ENCODE measurements around the gene FRMD4B. TPM values are rescaled to one million over a fixed set of nuclear protein-coding genes. Genes with fewer than 3 reads are reported as not detected.

FRMD4B gene
- total RNA-seq, 4 donors from 2014 or later = 10.5 to 22.0 (median 14.8) TPM

DNA sequence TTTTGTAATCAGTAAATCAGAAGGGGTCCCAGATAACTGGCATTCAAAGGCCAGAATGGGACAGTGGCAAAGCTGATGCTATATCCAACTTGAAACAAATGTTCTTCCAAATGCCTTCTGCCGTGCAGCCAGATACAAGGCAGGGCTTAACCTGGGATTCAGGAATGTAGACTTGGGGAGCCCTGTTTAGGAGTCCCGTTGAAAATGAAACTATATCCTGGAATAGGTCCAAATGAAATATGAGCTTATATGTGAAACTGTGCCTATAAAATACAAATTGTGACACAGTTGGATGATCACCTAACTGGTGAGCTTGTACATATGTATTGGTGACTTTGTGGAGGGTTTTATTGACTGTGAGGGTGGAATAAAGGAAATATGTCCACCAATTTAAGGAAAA lies 28.7 kb downstream of the FRMD4B start:
- Histone ChIP-seq H3K4me1 (no peaks in the 10 kb centered on the region), H3K27ac (replicated peaks in 1 of 4) (no peak overlapping the region), H3K9me3 (no peaks in the 10 kb centered on the region), H3K27me3 (no peaks in the 10 kb centered on the region), H3K36me3 (no peaks in the 10 kb centered on the region), H3K4me3 (no peak overlapping the region)
- intact Hi-C loops (cut with DNase I) = no loop called here
- WGBS = 17% methylated on average over 2 of the region's 2 CpGs
- TF ChIP-seq POLR2A (IDR thresholded peaks at IDR 0.05; ENCODE audit: low read depth) (no peak), POLR2AphosphoS5 (IDR thresholded peaks at IDR 0.05) (no peak), EP300 (IDR thresholded peaks at IDR 0.05) (no peak)
- TF ChIP-seq, protein P1, sequence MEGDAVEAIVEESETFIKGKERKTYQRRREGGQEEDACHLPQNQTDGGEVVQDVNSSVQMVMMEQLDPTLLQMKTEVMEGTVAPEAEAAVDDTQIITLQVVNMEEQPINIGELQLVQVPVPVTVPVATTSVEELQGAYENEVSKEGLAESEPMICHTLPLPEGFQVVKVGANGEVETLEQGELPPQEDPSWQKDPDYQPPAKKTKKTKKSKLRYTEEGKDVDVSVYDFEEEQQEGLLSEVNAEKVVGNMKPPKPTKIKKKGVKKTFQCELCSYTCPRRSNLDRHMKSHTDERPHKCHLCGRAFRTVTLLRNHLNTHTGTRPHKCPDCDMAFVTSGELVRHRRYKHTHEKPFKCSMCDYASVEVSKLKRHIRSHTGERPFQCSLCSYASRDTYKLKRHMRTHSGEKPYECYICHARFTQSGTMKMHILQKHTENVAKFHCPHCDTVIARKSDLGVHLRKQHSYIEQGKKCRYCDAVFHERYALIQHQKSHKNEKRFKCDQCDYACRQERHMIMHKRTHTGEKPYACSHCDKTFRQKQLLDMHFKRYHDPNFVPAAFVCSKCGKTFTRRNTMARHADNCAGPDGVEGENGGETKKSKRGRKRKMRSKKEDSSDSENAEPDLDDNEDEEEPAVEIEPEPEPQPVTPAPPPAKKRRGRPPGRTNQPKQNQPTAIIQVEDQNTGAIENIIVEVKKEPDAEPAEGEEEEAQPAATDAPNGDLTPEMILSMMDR (IDR thresholded peaks at IDR 0.05) = no peak
- DNase-seq (ENCODE audit: extremely low spot score) = no peak

- Histone ChIP-seq H3K4me1 (peaks cover 0 to 6% (median 0%) of the 10 kb centered on the region in 4 donors), H3K27ac (replicated peaks in 1 of 4) (no peak overlapping the region), H3K27me3 (no peaks in the 10 kb centered on the region), H3K9me3 (no peaks in the 10 kb centered on the region), H3K36me3 (no peaks in the 10 kb centered on the region), H3K4me3 (no peak overlapping the region)
- WGBS = 80% methylated on average over 2 of the region's 2 CpGs
- DNase-seq (ENCODE audit: extremely low spot score) = no peak
- intact Hi-C loops (cut with DNase I) = no loop called here
- TF ChIP-seq EP300 (IDR thresholded peaks at IDR 0.05) (no peak), POLR2A (IDR thresholded peaks at IDR 0.05; ENCODE audit: low read depth) (no peak), POLR2AphosphoS5 (IDR thresholded peaks at IDR 0.05) (no peak)
- TF ChIP-seq, protein P1 (IDR thresholded peaks at IDR 0.05) = no peak
Measured at GRCh38 chr3:69354948-69355347, 30.9 kb downstream of the FRMD4B start.

DNA sequence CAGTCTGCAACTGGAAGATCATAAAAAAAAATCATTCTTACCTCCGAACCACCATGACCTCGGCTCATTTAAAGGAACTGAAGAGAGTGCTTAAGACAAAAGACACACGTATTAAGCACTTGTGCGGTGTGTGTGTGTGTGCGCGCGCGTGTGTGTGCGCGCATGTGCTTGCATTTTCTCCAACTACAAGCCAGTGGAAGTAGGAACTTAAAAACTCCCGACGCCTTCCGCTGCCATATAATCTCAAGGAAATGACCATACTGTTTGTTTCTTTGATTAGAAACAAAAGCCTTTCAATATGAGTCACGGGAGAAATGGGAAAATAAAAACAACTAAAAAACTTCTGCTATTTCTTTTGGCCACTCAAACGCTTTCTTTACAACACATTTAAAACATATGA lies 32.4 kb downstream of the FRMD4B start:
- Histone ChIP-seq H3K4me3 (peak overlapping the region; percentile 24 to 39 (median 36)), H3K27ac (replicated peaks in 1 of 4) (peak overlapping the region in 2 of 4 donors; percentile 40 to 56), H3K9me3 (no peaks in the 10 kb centered on the region), H3K27me3 (no peaks in the 10 kb centered on the region), H3K36me3 (no peaks in the 10 kb centered on the region), H3K4me1 (peaks cover 0 to 6% (median 0%) of the 10 kb centered on the region in 4 donors)
- TF ChIP-seq POLR2AphosphoS5 (IDR thresholded peaks at IDR 0.05) = peak; percentile 13 to 50
- TF ChIP-seq, protein P1 (IDR thresholded peaks at IDR 0.05) = no peak
- intact Hi-C loops (cut with DNase I) = no loop called here
- DNase-seq (ENCODE audit: extremely low spot score) = no peak
- WGBS = 78% methylated on average over 15 of the region's 15 CpGs

DNA sequence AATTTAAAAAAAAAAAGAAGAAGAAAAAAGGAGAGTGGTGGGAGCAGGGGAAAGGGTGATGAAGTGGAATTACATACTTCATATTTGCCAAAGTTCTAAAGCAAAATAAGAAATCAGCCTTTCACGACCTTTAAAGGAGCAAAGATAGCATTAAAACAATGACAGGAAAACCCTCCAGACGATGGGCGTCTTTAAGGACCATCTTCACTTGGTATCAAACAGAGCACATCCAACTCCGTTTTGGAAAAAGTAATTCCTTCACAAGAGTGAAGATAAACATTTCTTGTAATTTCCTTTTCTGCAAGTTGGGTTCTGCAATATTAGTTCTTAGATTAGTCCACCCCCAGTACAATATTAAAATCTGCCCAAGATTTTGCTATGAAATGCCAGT lies 32.8 kb downstream of the FRMD4B start:
- H3K27ac ChIP-seq (replicated peaks in 1 of 4) = peak overlapping the region in 3 of 4 donors; percentile 34 to 56 (median 40)
- H3K36me3 ChIP-seq = no peaks in the 10 kb centered on the region
- no peaks in the 10 kb centered on the region for H3K27me3 ChIP-seq
- intact Hi-C loops (cut with DNase I) = no loop called here
- peak overlapping the region; percentile 24 to 39 (median 36) for H3K4me3 ChIP-seq
- peaks cover 0 to 6% (median 0%) of the 10 kb centered on the region in 4 donors for H3K4me1 ChIP-seq
- no peak for DNase-seq (ENCODE audit: extremely low spot score)
- 60% methylated on average over 4 of the region's 4 CpGs for WGBS
- TF ChIP-seq, protein P1 (IDR thresholded peaks at IDR 0.05) = no peak
- TF ChIP-seq POLR2A (IDR thresholded peaks at IDR 0.05; ENCODE audit: low read depth) (no peak), POLR2AphosphoS5 (IDR thresholded peaks at IDR 0.05) (no peak), EP300 (IDR thresholded peaks at IDR 0.05) (no peak)
- no peaks in the 10 kb centered on the region for H3K9me3 ChIP-seq

Measured in esophagus muscularis mucosa (tissue), 4 donors.